HG03354 (cell line): ENCODE results near the gene PLXNA2.
A peak's percentile ranks its signal among the peaks of the same experiment; 100 is the strongest.

ENCODE experiments used
- ATAC-seq: cut with Tn5 transposase; IDR thresholded peaks from one replicate; pipeline ENCODE4 v1.9.1; 2021; ENCODE audit warnings: mild to moderate bottlenecking; ENCODE audit not compliant: unreplicated experiment, poor library complexity, severe bottlenecking

Gene PLXNA2

GRCh38 chr1:207997486-207998268 lies 246.5 kb downstream of the PLXNA2 start:
- peak; percentile 88 for ATAC-seq

- ATAC-seq, result no peak
Observed at GRCh38 chr1:207996636-207997035, 247.5 kb downstream of the PLXNA2 start.

GRCh38 chr1:207995576-207995975 lies 248.6 kb downstream of the PLXNA2 start:
- ATAC-seq, result no peak

- ATAC-seq, result no peak
Observed at GRCh38 chr1:207993477-207994445, 250.4 kb downstream of the PLXNA2 start.

- ATAC-seq, result no peak
Observed at GRCh38 chr1:207992677-207993236, 251.4 kb downstream of the PLXNA2 start.

- no peak for ATAC-seq
Observed at GRCh38 chr1:207991583-207992026, 252.6 kb downstream of the PLXNA2 start.

GRCh38 chr1:207990876-207991582 lies 253.2 kb downstream of the PLXNA2 start:
- ATAC-seq, result no peak

GRCh38 chr1:207990455-207990854 lies 253.7 kb downstream of the PLXNA2 start:
- ATAC-seq, result no peak

GRCh38 chr1:207988326-207989165 lies 255.6 kb downstream of the PLXNA2 start:
- no peak for ATAC-seq

- no peak for ATAC-seq
Observed at GRCh38 chr1:207987164-207987563, 257.0 kb downstream of the PLXNA2 start.

GRCh38 chr1:207985996-207986395 lies 258.2 kb downstream of the PLXNA2 start:
- no peak for ATAC-seq

- no peak for ATAC-seq
Observed at GRCh38 chr1:207984831-207985572, 259.2 kb downstream of the PLXNA2 start.

- ATAC-seq, result no peak
Observed at GRCh38 chr1:207983044-207983635, 261.0 kb downstream of the PLXNA2 start.

GRCh38 chr1:207981976-207982375 lies 262.2 kb downstream of the PLXNA2 start:
- peak; percentile 72 for ATAC-seq

GRCh38 chr1:207978441-207978840 lies 265.7 kb downstream of the PLXNA2 start:
- ATAC-seq, result no peak

GRCh38 chr1:207977876-207978275 lies 266.3 kb downstream of the PLXNA2 start:
- ATAC-seq, result no peak

- no peak for ATAC-seq
Observed at GRCh38 chr1:207973898-207974568, 270.2 kb downstream of the PLXNA2 start.
